Coronary artery (tissue), 2 donors: ENCODE data around the gene RCSD1.
"Not testable (repeated sequence)": the region's sequence is repeated elsewhere in the genome, so short reads cannot be mapped to it uniquely, and the experiment has no call there.

Experiments used
- DNase-seq: peaks from one replicate; pipeline ENCODE4 v3.0.0-alpha.2; 2017; ENCODE audit warnings: low spot score
- H3K27ac ChIP-seq, 2 donors: fragments of 200-600 bp; sonication (generic); one replicate each; pipeline ENCODE4 v1.5.1; 2016 to 2019
- H3K4me3 ChIP-seq: fragments of 200-600 bp; sonication (generic); 2 replicates; pipeline ENCODE4 v1.5.1; 2016; ENCODE audit warnings: mild to moderate bottlenecking, moderate library complexity
- TF ChIP-seq, protein P1 (sequence below): fragments of 200-600 bp; sonication (generic); IDR thresholded peaks from one replicate; pipeline ENCODE4 v1.5.1; 2019; ENCODE audit warnings: antibody characterized with exemption

Gene RCSD1

GRCh38 chr1:167611983-167612382 is 18.0 kb upstream of the RCSD1 start:
- H3K27ac ChIP-seq = no peak overlapping the region
- TF ChIP-seq, protein P1, sequence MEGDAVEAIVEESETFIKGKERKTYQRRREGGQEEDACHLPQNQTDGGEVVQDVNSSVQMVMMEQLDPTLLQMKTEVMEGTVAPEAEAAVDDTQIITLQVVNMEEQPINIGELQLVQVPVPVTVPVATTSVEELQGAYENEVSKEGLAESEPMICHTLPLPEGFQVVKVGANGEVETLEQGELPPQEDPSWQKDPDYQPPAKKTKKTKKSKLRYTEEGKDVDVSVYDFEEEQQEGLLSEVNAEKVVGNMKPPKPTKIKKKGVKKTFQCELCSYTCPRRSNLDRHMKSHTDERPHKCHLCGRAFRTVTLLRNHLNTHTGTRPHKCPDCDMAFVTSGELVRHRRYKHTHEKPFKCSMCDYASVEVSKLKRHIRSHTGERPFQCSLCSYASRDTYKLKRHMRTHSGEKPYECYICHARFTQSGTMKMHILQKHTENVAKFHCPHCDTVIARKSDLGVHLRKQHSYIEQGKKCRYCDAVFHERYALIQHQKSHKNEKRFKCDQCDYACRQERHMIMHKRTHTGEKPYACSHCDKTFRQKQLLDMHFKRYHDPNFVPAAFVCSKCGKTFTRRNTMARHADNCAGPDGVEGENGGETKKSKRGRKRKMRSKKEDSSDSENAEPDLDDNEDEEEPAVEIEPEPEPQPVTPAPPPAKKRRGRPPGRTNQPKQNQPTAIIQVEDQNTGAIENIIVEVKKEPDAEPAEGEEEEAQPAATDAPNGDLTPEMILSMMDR = no peak
- no peak overlapping the region for H3K4me3 ChIP-seq
- no peak for DNase-seq

DNA sequence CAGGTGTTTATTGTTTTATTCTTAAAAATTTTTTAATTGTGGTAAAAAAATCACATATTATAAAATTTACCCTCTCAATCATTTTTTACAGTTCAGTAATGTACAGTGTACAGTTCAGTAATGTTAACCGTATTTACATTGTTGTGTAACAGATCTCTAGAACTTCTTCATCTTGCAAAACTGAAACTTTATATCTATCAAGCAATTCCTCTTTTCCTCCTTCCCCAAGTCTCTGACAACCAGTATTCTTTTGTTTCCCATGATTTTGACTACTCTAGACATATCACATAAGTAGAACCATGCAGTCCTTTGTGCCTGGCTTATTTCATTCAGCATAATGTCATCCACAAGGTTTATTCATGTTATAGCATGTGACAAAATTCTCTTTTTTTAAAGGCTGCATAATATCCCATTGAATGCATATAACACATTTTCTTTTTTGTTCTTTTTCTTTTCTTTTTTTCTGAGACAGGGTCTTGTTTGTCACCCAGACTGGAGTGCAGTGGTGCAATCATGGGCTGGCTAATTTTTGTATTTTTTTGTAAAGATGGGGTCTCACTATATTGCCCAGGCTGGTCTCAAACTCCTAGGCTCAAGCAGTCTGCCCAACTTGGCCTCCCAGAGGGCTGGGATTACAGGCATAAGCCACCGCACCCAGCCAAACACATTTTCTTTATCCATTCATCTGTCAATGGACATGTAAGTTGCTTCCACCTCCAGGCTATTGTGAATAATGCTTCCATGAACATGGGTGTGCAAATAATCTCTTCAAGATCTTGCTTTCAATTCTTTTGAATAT is 17.2 kb upstream of the RCSD1 start:
- no peak for DNase-seq

GRCh38 chr1:167613984-167614383 is 16.0 kb upstream of the RCSD1 start:
- not testable (repeated sequence) for DNase-seq, H3K4me3 ChIP-seq, H3K27ac ChIP-seq

More for the DNA sequence above, 17.2 kb upstream of the RCSD1 start:
- TF ChIP-seq, protein P1 = no peak
- Histone ChIP-seq H3K4me3 (no peak overlapping the region), H3K27ac (no peak overlapping the region)

DNA sequence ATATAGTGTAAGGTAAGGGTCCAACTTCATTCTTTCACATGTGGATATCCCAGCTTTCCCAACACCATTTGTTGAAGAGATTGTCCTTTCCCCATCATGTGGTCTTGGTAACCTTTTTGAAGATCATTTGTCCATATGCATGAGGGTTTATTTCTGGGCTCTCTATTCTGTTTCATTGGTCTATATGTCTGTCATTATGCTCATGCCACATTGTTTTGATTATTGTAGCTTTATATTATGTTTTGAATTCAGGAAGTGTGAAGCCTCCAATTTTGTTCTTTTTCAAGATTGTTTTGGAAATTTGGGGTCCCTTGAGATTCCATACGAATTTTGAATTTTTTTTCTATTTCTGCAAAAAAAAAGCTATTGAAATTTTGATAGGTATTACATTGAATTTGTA is 15.2 kb upstream of the RCSD1 start:
- no peak for DNase-seq

DNA sequence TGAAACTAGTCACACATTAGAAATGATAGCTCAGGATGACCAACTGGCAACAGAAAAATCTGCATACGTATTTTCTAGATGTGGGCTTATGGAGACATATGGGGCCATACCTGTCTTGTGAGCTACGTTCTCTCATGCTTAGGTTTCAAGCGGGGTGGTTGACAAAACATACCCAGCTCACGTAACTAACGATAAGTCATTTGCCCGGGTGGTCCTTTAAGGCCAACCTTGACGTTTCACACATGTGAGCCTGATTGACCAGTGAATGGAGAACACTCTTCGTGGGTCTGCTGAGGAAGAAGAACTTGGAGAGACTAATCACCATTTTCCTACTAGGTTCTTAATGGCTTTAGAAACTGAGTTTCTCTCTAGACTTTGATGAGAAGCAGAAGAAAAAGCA is 13.5 kb upstream of the RCSD1 start:
- no peak for DNase-seq
- TF ChIP-seq, protein P1 = no peak
- Histone ChIP-seq H3K4me3 (no peak overlapping the region), H3K27ac (no peak overlapping the region)

More for the DNA sequence above, 15.2 kb upstream of the RCSD1 start:
- H3K27ac ChIP-seq = no peak overlapping the region
- TF ChIP-seq, protein P1 = no peak
- no peak overlapping the region for H3K4me3 ChIP-seq

- DNase-seq = no peak
- peak overlapping the region; percentile 11 for H3K4me3 ChIP-seq
- H3K27ac ChIP-seq = peak overlapping the region; percentile 31 to 85
- TF ChIP-seq, protein P1 = no peak
Observed at GRCh38 chr1:167617153-167618147, 12.6 kb upstream of the RCSD1 start.

DNA sequence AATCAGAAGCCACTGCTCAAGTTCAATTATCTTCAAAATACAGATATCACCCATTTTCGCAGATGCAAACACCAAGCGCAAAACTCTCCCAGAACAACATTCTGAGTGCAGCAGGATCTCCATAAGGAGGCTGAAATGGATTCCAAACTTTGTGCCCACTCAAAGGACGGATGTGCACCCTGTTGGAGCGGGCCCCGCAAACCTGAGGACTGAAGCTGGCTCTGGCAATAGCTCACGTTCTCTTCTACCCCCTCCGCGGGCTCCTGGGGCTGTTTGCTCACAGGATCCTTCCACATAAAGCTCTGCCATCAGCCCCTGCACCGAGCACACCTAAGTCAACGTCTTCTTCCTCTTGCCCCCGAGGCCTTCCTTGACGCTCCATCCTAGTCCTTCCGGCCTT is 11.7 kb upstream of the RCSD1 start:
- TF ChIP-seq, protein P1 = no peak
- H3K4me3 ChIP-seq = no peak overlapping the region
- peak overlapping the region in 1 of 2 donors; percentile 85 for H3K27ac ChIP-seq
- no peak for DNase-seq
